HepG2 (cell line): ENCODE data around the gene NEDD4. TPM values are rescaled to one million over a fixed set of nuclear protein-coding genes. Genes with fewer than 3 reads are reported as not detected.
A peak's percentile ranks its signal among the peaks of the same experiment; 100 is the strongest.

Experiments used
- ATAC-seq: fragments of 200-7000 bp; cut with Tn5 transposase; 3 replicates; pipeline ENCODE4 v1.9.1; 2020; ENCODE audit warnings: mild to moderate bottlenecking, moderate library complexity
- BruUV-seq: library from RNA; stranded (reverse); fragments of 400-500 nt; replicated peaks from 2 replicates; lab custom pipeline; 2021; lab: Mats Ljungman, UMichigan
- CTCF ChIA-PET: fragments of 300-600 bp; formaldehyde crosslinking; extraction: SDS; loops from one replicate; lab custom pipeline; 2021; ENCODE audit warnings: low total read pairs, inconsistent platforms, low intra/inter-chr PET ratio; lab: Yijun Ruan, JAX
- POLR2A ChIA-PET: fragments of 350-600 bp; sonication (Branson Sonifier 250); formaldehyde crosslinking; loops from one replicate; lab custom pipeline; 2020; ENCODE audit warnings: antibody characterized with exemption, inconsistent platforms; lab: Yijun Ruan, JAX
- DNase-seq: peaks from one replicate; pipeline ENCODE4 v3.0.0-alpha.2; 2015; ENCODE audit warnings: low spot score
- FAIRE-seq: peaks from 3 replicates; lab custom pipeline; 2011; peaks lifted over from hg19 to GRCh38; lab: Jason Lieb, UNC
- H2AFZ ChIP-seq: one replicate; pipeline ENCODE4 v1.6.1; 2011; ENCODE audit warnings: low read length, inconsistent platforms
- H3K27ac ChIP-seq: fragments of 300-600 bp; 3 replicates; pipeline ENCODE4 v1.8.0; 2011; ENCODE audit warnings: mixed run types, mild to moderate bottlenecking, mixed read lengths, low read length, inconsistent platforms; ENCODE audit not compliant: insufficient read depth; ENCODE audit errors: extremely low read length
- H3K27me3 ChIP-seq, 2 experiments: fragments of 200-600 bp in 1 of 2; 2 replicates in 1 of 2; 3 replicates in 1 of 2; pipeline versions ENCODE4 v1.6.0 to v1.8.0; 2011; ENCODE audit warnings: low read length in 2 of 2, mild to moderate bottlenecking in 2 of 2, moderate library complexity in 2 of 2, inconsistent platforms in 1 of 2; ENCODE audit not compliant: insufficient read depth in 2 of 2, control insufficient read depth in 1 of 2
- H3K36me3 ChIP-seq, 2 experiments: fragments of 200-600 bp in 1 of 2; replicated peaks in 1 of 2; 2 replicates in 1 of 2; 3 replicates in 1 of 2; pipeline versions ENCODE4 v1.5.1 to v1.8.0; 2011; ENCODE audit warnings: low read length in 2 of 2, inconsistent platforms in 1 of 2; ENCODE audit not compliant: insufficient read depth in 2 of 2, control insufficient read depth in 1 of 2
- H3K4me1 ChIP-seq: 2 replicates; pipeline ENCODE4 v1.5.1; 2012; ENCODE audit warnings: low read length, inconsistent platforms; ENCODE audit not compliant: insufficient read depth
- H3K4me2 ChIP-seq: 2 replicates; pipeline ENCODE4 v1.6.0; 2011; ENCODE audit warnings: low read depth, low read length, inconsistent platforms
- H3K4me3 ChIP-seq, 3 experiments: fragments of 200-600 bp in 1 of 3; sonication (generic), shearing (Covaris generic) in 1 of 3; replicated peaks in 1 of 3; 2 replicates each; pipeline ENCODE4 v1.5.1; 2011 to 2016; ENCODE audit warnings: low read length in 3 of 3, inconsistent platforms in 2 of 3, low read depth in 2 of 3, mild to moderate bottlenecking in 2 of 3, control low read depth in 1 of 3, mixed read lengths in 1 of 3; ENCODE audit not compliant: insufficient read depth in 1 of 3
- H3K79me2 ChIP-seq: one replicate; pipeline ENCODE4 v1.6.1; 2011; ENCODE audit warnings: low read length, inconsistent platforms; ENCODE audit not compliant: insufficient read depth
- H3K9ac ChIP-seq: 2 replicates; pipeline ENCODE4 v1.6.0; 2011; ENCODE audit warnings: mild to moderate bottlenecking, low read depth, low read length, inconsistent platforms; ENCODE audit not compliant: insufficient read depth
- H3K9me3 ChIP-seq: 2 replicates; pipeline ENCODE4 v1.5.1; 2012; ENCODE audit warnings: mild to moderate bottlenecking, low read length
- H4K20me1 ChIP-seq: 2 replicates; pipeline ENCODE4 v1.6.0; 2011; ENCODE audit warnings: inconsistent platforms, mild to moderate bottlenecking, low read length, moderate library complexity; ENCODE audit not compliant: insufficient read depth
- DNMT1 ChIP-seq: sonication (generic); formaldehyde crosslinking; IDR thresholded peaks from 2 replicates; pipeline ENCODE4 v1.5.1; 2020; ENCODE audit warnings: mild to moderate bottlenecking, missing genetic modification reagents
- GATAD2A ChIP-seq: IDR thresholded peaks from 2 replicates; pipeline ENCODE4 v1.6.1; 2016
- HMGXB4 ChIP-seq, 2 experiments: sonication (generic) in 1 of 2; formaldehyde crosslinking in 1 of 2; IDR thresholded peaks; 2 replicates each; pipeline versions ENCODE4 v1.4.0 to v1.6.1; 2018 to 2020; ENCODE audit warnings: missing genetic modification reagents in 2 of 2, borderline replicate concordance in 1 of 2, low read depth in 1 of 2, mild to moderate bottlenecking in 1 of 2, missing biosample characterization in 1 of 2
- HNF4A ChIP-seq: sonication (generic); formaldehyde crosslinking; IDR thresholded peaks from 2 replicates; pipeline ENCODE4 v1.4.0; 2020; ENCODE audit warnings: missing genetic modification reagents
- HNRNPH1 ChIP-seq: fragments of 200-400 bp; formaldehyde crosslinking; optimal IDR thresholded peaks from 2 replicates; pipeline ENCODE3; 2017; ENCODE audit warnings: mild to moderate bottlenecking, low read depth, low read length
- KDM5A ChIP-seq: fragments of 200-600 bp; sonication (generic); IDR thresholded peaks from 2 replicates; pipeline ENCODE4 v1.7.0; 2018; ENCODE audit warnings: antibody characterized with exemption, mild to moderate bottlenecking, low read length, borderline replicate concordance
- KLF12 ChIP-seq: sonication (generic); formaldehyde crosslinking; IDR thresholded peaks from 2 replicates; pipeline ENCODE4 v1.4.0; 2020; ENCODE audit warnings: missing genetic modification reagents, borderline replicate concordance
- PHF8 ChIP-seq: sonication (generic); formaldehyde crosslinking; IDR thresholded peaks from 2 replicates; pipeline ENCODE4 v1.5.0; 2020; ENCODE audit warnings: missing genetic modification reagents
- RXRB ChIP-seq: IDR thresholded peaks from 2 replicates; pipeline ENCODE4 v1.6.1; 2016; ENCODE audit warnings: borderline replicate concordance, missing genetic modification reagents, missing compliant biosample characterization
- SMAD9 ChIP-seq: sonication (generic); formaldehyde crosslinking; IDR thresholded peaks from 2 replicates; pipeline ENCODE4 v1.5.1; 2020; ENCODE audit warnings: mild to moderate bottlenecking, missing genetic modification reagents
- SRSF9 ChIP-seq: fragments of 200-400 bp; formaldehyde crosslinking; IDR thresholded peaks from 2 replicates; pipeline ENCODE4 v1.6.1; 2018; ENCODE audit warnings: borderline replicate concordance, mild to moderate bottlenecking, low read depth, low read length; ENCODE audit not compliant: insufficient read depth, poor library complexity, severe bottlenecking
- STAG1 ChIP-seq: sonication (generic); formaldehyde crosslinking; IDR thresholded peaks from 2 replicates; pipeline ENCODE4 v1.4.0; 2020; ENCODE audit warnings: missing genetic modification reagents
- TEF ChIP-seq: sonication (generic); formaldehyde crosslinking; IDR thresholded peaks from 2 replicates; pipeline ENCODE4 v1.5.0; 2020; ENCODE audit warnings: missing genetic modification reagents
- ZEB1 ChIP-seq: IDR thresholded peaks from 2 replicates; pipeline ENCODE4 v1.6.1; 2012; ENCODE audit warnings: mild to moderate bottlenecking, low read depth, inconsistent platforms; ENCODE audit not compliant: insufficient replicate concordance
- ZFY ChIP-seq: sonication (generic); formaldehyde crosslinking; IDR thresholded peaks from 2 replicates; pipeline ENCODE4 v1.4.0; 2020; ENCODE audit warnings: missing genetic modification reagents
- ZIK1 ChIP-seq: sonication (generic); formaldehyde crosslinking; IDR thresholded peaks from 2 replicates; pipeline ENCODE4 v1.5.0; 2020; ENCODE audit warnings: mild to moderate bottlenecking, low read depth, missing genetic modification reagents, borderline replicate concordance
- ZNF138 ChIP-seq: sonication (generic); formaldehyde crosslinking; IDR thresholded peaks from 2 replicates; pipeline ENCODE4 v1.5.0; 2020; ENCODE audit warnings: mild to moderate bottlenecking, low read depth, missing genetic modification reagents
- ZNF160 ChIP-seq: sonication (generic); formaldehyde crosslinking; IDR thresholded peaks from 2 replicates; pipeline ENCODE4 v1.8.0; 2022; ENCODE audit warnings: mild to moderate bottlenecking, inconsistent platforms, missing genetic modification reagents
- ZNF354B ChIP-seq: sonication (generic); formaldehyde crosslinking; IDR thresholded peaks from 2 replicates; pipeline ENCODE4 v1.8.0; 2022; ENCODE audit warnings: mild to moderate bottlenecking, missing genetic modification reagents
- ZNF781 ChIP-seq: sonication (generic); formaldehyde crosslinking; IDR thresholded peaks from 2 replicates; pipeline ENCODE4 v1.5.1; 2020; ENCODE audit warnings: borderline replicate concordance, mild to moderate bottlenecking, missing genetic modification reagents; ENCODE audit errors: not compliant biosample characterization
- WGBS: methylation state at CpG from one replicate; pipeline ENCODE4 v1.1.6; 2017; ENCODE audit warnings: low lambda C conversion rate; 5-methylcytosine and 5-hydroxymethylcytosine counted together
- in situ Hi-C: cut with HindIII; loops from 2 replicates; pipeline ENCODE4 v1.10.0; 2017; ENCODE audit warnings: low pct_unique_long_range_greater_than_20kb; ENCODE audit not compliant: extremely low pct_ligation_motif_present
- intact Hi-C: fragments of 100-400 bp; cut with micrococcal nuclease; formaldehyde crosslinking; loops from one replicate; pipeline ENCODE4 v1.10.0; 2022; ENCODE audit not compliant: unreplicated experiment
- polyA plus RNA-seq, 8 experiments: library from polyadenylated mRNA; depleted of rRNA in 3 of 8; stranded (reverse) in 7 of 8; unstranded in 1 of 8; fragments of >200 nt; fragmentation: Illumina TruSeq in 4 of 8; extraction: Trizol in 4 of 8; gene quantifications; 2 replicates each; pipeline versions ENCODE4 v1.2.1 to v1.2.3, GENCODE V29; 2011 to 2016; ENCODE audit warnings: low read depth in 4 of 8, missing spikeins in 1 of 8, mixed read lengths in 1 of 8; ENCODE audit not compliant: insufficient read depth in 1 of 8
- total RNA-seq, 5 experiments: library from RNA; depleted of rRNA; stranded (reverse); fragments of >200 nt; fragmentation: Illumina TruSeq; extraction: Trizol; gene quantifications; 2 replicates each; pipeline ENCODE4 v1.2.3, GENCODE V29; 2016; ENCODE audit warnings: low read depth in 1 of 5

The NEDD4 gene
- total and polyA plus RNA-seq, 2 of the 13 experiments (the other 11 are each of a cell fraction or from before 2014, with no cell fraction given), result 10.4 to 13.0 TPM

GRCh38 chr15:55993804-55994560, 570 bp upstream of the NEDD4 start (continued):
- TF ChIP-seq STAG1 (peak; percentile 32; the same call in 1 of the 2 replicates), ZNF160 (CRISPR knock-in tag) (no peak), HMGXB4 (CRISPR knock-in tag; IDR thresholded peaks at IDR 0.05; ENCODE audit: borderline replicate concordance in 1 of 2, low read depth in 1 of 2) (no peak), PHF8 (CRISPR knock-in tag) (peak; percentile 7; the same call in 1 of the 2 replicates), HNRNPH1 (no peak), DNMT1 (no peak), KDM5A (peak; percentile 9; the same call in 1 of the 2 replicates)

GRCh38 chr15:55992769-55993110, 672 bp downstream of the NEDD4 start:
- Histone ChIP-seq H3K27me3 (no peaks in the 10 kb centered on the region; a peak in 1 of 5 replicates), H3K4me3 (peak overlapping the region; percentile 89 to 94 (median 90)), H3K79me2 (peaks cover 20% of the 10 kb centered on the region), H3K36me3 (no peaks in the 10 kb centered on the region), H3K4me2 (peak overlapping the region; percentile 70), H3K27ac (peak overlapping the region; percentile 83), H2AFZ (peak overlapping the region; percentile 84), H3K9me3 (no peaks in the 10 kb centered on the region), H3K4me1 (peaks cover 16% of the 10 kb centered on the region), H3K9ac (peak overlapping the region; percentile 77), H4K20me1 (no peaks in the 10 kb centered on the region)
- WGBS, result under 1% methylated on average over 9 of the region's 9 CpGs
- DNase-seq, result peak; percentile 45
- CTCF ChIA-PET, result no interaction called here
- intact Hi-C loops (loop anchor here (2.0 kb wide), 1 partner anchor 60 kb away; no protein-coding TSS in a partner anchor), in situ Hi-C loops (no loop called here)
- FAIRE-seq, result peak; percentile 4
- BruUV-seq, result no TSS peak
- POLR2A ChIA-PET, result interaction anchor here (0.6 to 1.7 kb wide), 8 partner anchors 8 to 94 kb away, joined by 3 to 4 read pairs (median 3); no protein-coding TSS in a partner anchor
- no peak for ATAC-seq
- TF ChIP-seq SMAD9 (CRISPR knock-in tag) (no peak), ZEB1 (no peak), ZIK1 (CRISPR knock-in tag) (no peak), ZNF354B (CRISPR knock-in tag) (0 out of 2 replicates have a peak, but pooled peaks have one; percentile 66), HNF4A (peak; percentile 47; the same call in 1 of the 2 replicates), KLF12 (CRISPR knock-in tag) (no peak), SRSF9 (no peak), GATAD2A (0 out of 2 replicates have a peak, but pooled peaks have one; percentile 3), TEF (CRISPR knock-in tag) (no peak), ZFY (no peak), ZNF781 (CRISPR knock-in tag) (no peak), RXRB (no peak), ZNF138 (no peak)
